Activated CD8-positive, alpha-beta memory T cell treated with anti-CD3 and anti-CD28 coated beads for 36 hours (primary cell): ENCODE data around the gene RNF151. TPM values are rescaled to one million over a fixed set of nuclear protein-coding genes. Genes with fewer than 3 reads are reported as not detected.

Experiments
- CTCF ChIA-PET: fragments of 350-600 bp; sonication (Branson Sonifier 250); formaldehyde crosslinking; loops from one replicate; lab custom pipeline; 2021; ENCODE audit warnings: antibody characterized with exemption; lab: Charles Lee
- POLR2A ChIA-PET: fragments of 350-600 bp; sonication (Branson Sonifier 250); formaldehyde crosslinking; loops from one replicate; lab custom pipeline; 2021; ENCODE audit warnings: antibody characterized with exemption; lab: Charles Lee
- total RNA-seq, 2 experiments: library from RNA; stranded (reverse); gene quantifications; one replicate each; pipeline ENCODE4 v1.2.3, GENCODE V29; 2021

The RNF151 gene
- total RNA-seq, 2 experiments from 2014 or later, result not detected

GRCh38 chr16:1933097-1933661, 33.5 kb upstream of the RNF151 start:
- ChIA-PET POLR2A (no interaction called here), CTCF (no interaction called here)

GRCh38 chr16:1936945-1937479, 29.6 kb upstream of the RNF151 start:
- ChIA-PET CTCF (no interaction called here), POLR2A (no interaction called here)

- ChIA-PET CTCF (interaction anchor here (1.0 kb wide), 1 partner anchor 9 kb away, joined by 5 read pairs; no protein-coding TSS in a partner anchor), POLR2A (no interaction called here)
These were observed 28.3 kb upstream of the RNF151 start for GRCh38 chr16:1938316-1938715.

- ChIA-PET POLR2A (no interaction called here), CTCF (interaction anchor here (1.0 to 2.7 kb wide), 3 partner anchors 10 to 12 kb away, joined by 3 to 12 read pairs (median 5); no protein-coding TSS in a partner anchor)
These were observed 27.7 kb upstream of the RNF151 start for GRCh38 chr16:1938910-1939309.

GRCh38 chr16:1939833-1940232, 26.8 kb upstream of the RNF151 start:
- POLR2A ChIA-PET, result interaction anchor here (0.7 to 0.8 kb wide), 2 partner anchors 20 to 67 kb away, joined by 3 read pairs; no protein-coding TSS in a partner anchor
- CTCF ChIA-PET, result interaction anchor here (0.6 to 2.7 kb wide), 4 partner anchors 11 to 376 kb away, joined by 3 to 12 read pairs (median 4); no protein-coding TSS in a partner anchor

- CTCF ChIA-PET, result interaction anchor here (0.6 to 2.7 kb wide), 6 partner anchors 11 to 375 kb away, joined by 3 to 12 read pairs (median 4); partner anchors contain the start of gene TBL3
These were observed 26.1 kb upstream of the RNF151 start for GRCh38 chr16:1940273-1941161.

GRCh38 chr16:1941162-1942046, 25.3 kb upstream of the RNF151 start:
- ChIA-PET CTCF (interaction anchor here (1.1 to 2.7 kb wide), 3 partner anchors 13 to 78 kb away, joined by 3 to 12 read pairs (median 8); partner anchors contain the start of gene TBL3), POLR2A (interaction anchor here (1.0 to 1.4 kb wide), 3 partner anchors 23 to 159 kb away, joined by 3 read pairs; partner anchors contain the start of genes NUBP2, RPS2 and SPSB3)

More at GRCh38 chr16:1940273-1941161, 26.1 kb upstream of the RNF151 start:
- POLR2A ChIA-PET, result interaction anchor here (0.8 to 1.2 kb wide), 3 partner anchors 19 to 158 kb away, joined by 3 read pairs; partner anchors contain the start of genes NUBP2, RPS2 and SPSB3

- ChIA-PET CTCF (interaction anchor here (1.5 kb wide), 1 partner anchor 79 kb away, joined by 8 read pairs; no protein-coding TSS in a partner anchor), POLR2A (interaction anchor here (1.2 to 1.4 kb wide), 2 partner anchors 23 to 160 kb away, joined by 3 read pairs; partner anchors contain the start of genes NUBP2, RPS2 and SPSB3)
These were observed 24.4 kb upstream of the RNF151 start for GRCh38 chr16:1942047-1942809.

- ChIA-PET POLR2A (interaction anchor here (0.7 to 1.9 kb wide), 7 partner anchors 15 to 212 kb away, joined by 3 to 21 read pairs (median 5); partner anchors contain the start of genes NUBP2, RPS2, SPSB3 and TBL3), CTCF (interaction anchor here (0.6 to 1.3 kb wide), 6 partner anchors 10 to 346 kb away, joined by 3 to 6 read pairs (median 4); partner anchors contain the start of genes CRAMP1, IFT140 and NDUFB10)
These were observed 23.6 kb upstream of the RNF151 start, which contains the start of gene MSRB1 for GRCh38 chr16:1942810-1943726. TSS of gene MSRB1 (minus strand) at chr16:1943199. CDS start at chr16:1943156, 43 bp downstream.

- POLR2A ChIA-PET, result interaction anchor here (1.9 kb wide), 1 partner anchor 16 kb away, joined by 11 read pairs; no protein-coding TSS in a partner anchor
- CTCF ChIA-PET, result interaction anchor here (1.3 kb wide), 1 partner anchor 16 kb away, joined by 6 read pairs; no protein-coding TSS in a partner anchor
These were observed 21.9 kb upstream of the RNF151 start for GRCh38 chr16:1944612-1945199.

- CTCF ChIA-PET, result interaction anchor here (1.3 kb wide), 1 partner anchor 17 kb away, joined by 5 read pairs; no protein-coding TSS in a partner anchor
- POLR2A ChIA-PET, result interaction anchor here (0.6 kb wide), 1 partner anchor 234 kb away, joined by 3 read pairs; no protein-coding TSS in a partner anchor
These were observed 20.9 kb upstream of the RNF151 start for GRCh38 chr16:1945559-1946391.

- CTCF ChIA-PET, result interaction anchor here (1.3 kb wide), 1 partner anchor 18 kb away, joined by 5 read pairs; no protein-coding TSS in a partner anchor
- POLR2A ChIA-PET, result interaction anchor here (0.6 kb wide), 1 partner anchor 24 kb away, joined by 4 read pairs; no protein-coding TSS in a partner anchor
These were observed 19.9 kb upstream of the RNF151 start for GRCh38 chr16:1946495-1947368.

- POLR2A ChIA-PET, result interaction anchor here (1.3 kb wide), 1 partner anchor 208 kb away, joined by 9 read pairs; the partner anchor contains the start of gene TRAF7
- CTCF ChIA-PET, result interaction anchor here (0.7 kb wide), 1 partner anchor 18 kb away, joined by 3 read pairs; no protein-coding TSS in a partner anchor
These were observed 19.3 kb upstream of the RNF151 start for GRCh38 chr16:1947369-1947670.
